ENCODE results near the gene AP2M1. TPM values are rescaled to one million over a fixed set of nuclear protein-coding genes. Genes with fewer than 3 reads are reported as not detected.

Gene AP2M1
- total RNA-seq, 1 experiment from 2014 or later, result 335 TPM

GRCh38 chr3:184227481-184227935 is 52.9 kb downstream of the AP2M1 start:
- in situ Hi-C loops (cut with HindIII; ENCODE audit: low pct_unique_long_range_greater_than_20kb, low sequenced_read_pairs) (no loop called here), intact Hi-C loops (cut with micrococcal nuclease; ENCODE audit: unreplicated experiment) (no loop called here)
- no peaks in the 10 kb centered on the region for H3K4me1 ChIP-seq (ENCODE audit: control insufficient read depth, insufficient read depth, low read length)
- no peaks in the 10 kb centered on the region for H3K9me3 ChIP-seq (ENCODE audit: control insufficient read depth, insufficient read depth, low read depth, low read length)
- no TSS peak for BruUV-seq (replicated peaks)
- peak; percentile 59 for ATAC-seq
- POLR2A ChIA-PET, result interaction anchor here (0.6 kb wide), 1 partner anchor 15 kb away, joined by 3 read pairs; no protein-coding TSS in a partner anchor
- CTCF ChIA-PET, result interaction anchor here (0.7 to 2.5 kb wide), 7 partner anchors 14 to 410 kb away, joined by 3 to 7 read pairs (median 4); partner anchors contain the start of gene EEF1AKMT4
- peak; percentile 35 for DNase-seq (ENCODE audit: low read depth, low spot score)
- no peak overlapping the region for H3K4me3 ChIP-seq (ENCODE audit: low read depth in 2 of 2, low read length in 2 of 2)
- peaks cover 14% of the 10 kb centered on the region; the same call in 1 of the 2 replicates for H3K27me3 ChIP-seq (ENCODE audit: control insufficient read depth, insufficient read depth, low read length)
- peaks cover 2% of the 10 kb centered on the region; the same call in 1 of the 2 replicates for H3K36me3 ChIP-seq (ENCODE audit: control insufficient read depth, insufficient read depth, low read length)
- no peak overlapping the region for H3K27ac ChIP-seq (ENCODE audit: low read length)
- TF ChIP-seq CTCF (IDR thresholded peaks at IDR 0.05) (peak; percentile 97), REST (IDR thresholded peaks at IDR 0.05; ENCODE audit: insufficient read depth in 1 of 2, low read depth in 2 of 2, low read length in 1 of 2) (no peak)

GRCh38 chr3:184228376-184229137 is 53.9 kb downstream of the AP2M1 start:
- TF ChIP-seq SIN3A (IDR thresholded peaks at IDR 0.05; ENCODE audit: borderline replicate concordance, insufficient read depth, low read depth, low read length) (no peak), REST (IDR thresholded peaks at IDR 0.05; ENCODE audit: insufficient read depth in 1 of 2, low read depth in 2 of 2, low read length in 1 of 2) (no peak), CTCF (IDR thresholded peaks at IDR 0.05) (no peak; the same call in 1 of the 2 replicates)
- Histone ChIP-seq H3K36me3 (ENCODE audit: control insufficient read depth, insufficient read depth, low read length) (peaks cover 2% of the 10 kb centered on the region; the same call in 1 of the 2 replicates), H3K9me3 (ENCODE audit: control insufficient read depth, insufficient read depth, low read depth, low read length) (no peaks in the 10 kb centered on the region), H3K27ac (ENCODE audit: low read length) (no peak overlapping the region), H3K27me3 (ENCODE audit: control insufficient read depth, insufficient read depth, low read length) (peaks cover 14% of the 10 kb centered on the region; the same call in 1 of the 2 replicates), H3K4me3 (ENCODE audit: low read depth in 2 of 2, low read length in 2 of 2) (peak overlapping the region in 1 of 2 experiments; percentile 60; a peak in 3 of 4 replicates), H3K4me1 (ENCODE audit: control insufficient read depth, insufficient read depth, low read length) (no peaks in the 10 kb centered on the region)
- ChIA-PET CTCF (interaction anchor here (0.7 to 2.5 kb wide), 6 partner anchors 13 to 59 kb away, joined by 4 to 7 read pairs (median 4); partner anchors contain the start of gene EEF1AKMT4), POLR2A (no interaction called here)
- in situ Hi-C loops (cut with HindIII; ENCODE audit: low pct_unique_long_range_greater_than_20kb, low sequenced_read_pairs) (no loop called here), intact Hi-C loops (cut with micrococcal nuclease; ENCODE audit: unreplicated experiment) (no loop called here)
- ATAC-seq (no peak), DNase-seq (ENCODE audit: low read depth, low spot score) (no peak)
- no TSS peak for BruUV-seq (replicated peaks)
